ENCODE data around the gene KRTAP1-5.

- no peak for TF ChIP-seq CTCF (IDR thresholded peaks at IDR 0.05)
- no peak for TF ChIP-seq EZH2 (IDR thresholded peaks at IDR 0.05; ENCODE audit: borderline replicate concordance, insufficient read depth, low read depth, low read length, poor library complexity, severe bottlenecking)
These were observed 27.0 kb upstream of the KRTAP1-5 start for GRCh38 chr17:41054025-41054424.

All from B cell (primary cell).